IPS DF 4.7 (cell line): Measurements from ENCODE around the gene HPSE2.
A peak's percentile ranks its signal among the peaks of the same experiment; 100 is the strongest.

Experiments used
- DNase-seq: peaks from one replicate; pipeline ENCODE4 v3.0.0-alpha.2; 2013; ENCODE audit warnings: low spot score; ENCODE audit errors: extremely low read depth

HPSE2 gene

DNA sequence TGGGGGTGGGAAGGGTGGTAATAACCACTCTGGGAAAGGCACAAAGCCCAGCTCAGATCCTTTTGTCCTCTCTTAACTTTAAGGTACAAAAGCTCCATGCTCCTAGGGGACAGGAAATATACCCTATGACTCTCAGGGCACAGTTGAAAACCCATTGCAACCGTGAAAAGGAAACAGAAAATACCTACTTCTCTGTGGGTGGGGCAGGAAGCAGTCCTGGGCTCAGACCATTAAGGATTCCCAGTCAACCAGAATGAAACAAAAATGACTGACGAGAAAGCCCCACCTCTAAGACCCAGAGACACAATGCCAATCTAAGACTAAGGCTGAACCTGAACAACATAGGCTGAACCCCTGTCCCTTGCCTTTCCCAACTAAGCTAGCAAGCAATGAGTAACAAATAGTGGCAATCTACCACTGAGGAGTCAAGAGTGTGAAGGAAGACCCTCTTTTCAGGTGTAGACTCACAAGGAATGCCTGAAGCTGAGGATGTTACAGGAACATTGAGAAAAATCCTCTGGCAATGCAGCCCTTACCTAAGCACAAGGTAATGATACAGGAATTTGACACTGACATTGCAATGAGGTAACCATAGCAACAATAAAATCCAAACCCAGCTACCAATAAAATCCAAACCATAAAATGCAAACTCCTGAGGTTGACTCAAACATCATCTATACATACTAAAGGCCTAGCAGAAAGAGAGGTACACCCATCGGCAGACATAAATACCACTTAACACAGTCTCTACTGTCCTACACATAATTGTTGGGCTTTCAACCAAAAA is 380.1 kb downstream of the HPSE2 start:
- DNase-seq: no peak

DNA sequence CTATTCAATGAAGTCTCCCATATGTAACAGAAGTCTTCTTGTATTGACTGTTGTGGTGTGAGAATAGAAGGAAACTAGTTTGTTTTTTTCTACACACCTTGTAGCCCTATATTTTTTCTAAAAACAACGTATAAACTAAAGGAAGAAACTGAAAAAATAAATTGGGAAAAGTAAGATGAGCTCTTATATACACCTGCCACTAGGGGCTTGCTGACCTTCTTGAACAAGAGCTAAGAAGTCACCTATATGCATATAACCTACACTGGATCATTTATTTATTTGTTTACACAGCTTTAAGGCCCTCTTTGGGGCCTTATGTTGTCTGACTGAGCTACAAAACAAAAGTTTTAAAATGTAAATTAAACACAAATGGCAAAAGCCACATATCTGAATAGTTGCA is 383.0 kb downstream of the HPSE2 start:
- DNase-seq: no peak

DNA sequence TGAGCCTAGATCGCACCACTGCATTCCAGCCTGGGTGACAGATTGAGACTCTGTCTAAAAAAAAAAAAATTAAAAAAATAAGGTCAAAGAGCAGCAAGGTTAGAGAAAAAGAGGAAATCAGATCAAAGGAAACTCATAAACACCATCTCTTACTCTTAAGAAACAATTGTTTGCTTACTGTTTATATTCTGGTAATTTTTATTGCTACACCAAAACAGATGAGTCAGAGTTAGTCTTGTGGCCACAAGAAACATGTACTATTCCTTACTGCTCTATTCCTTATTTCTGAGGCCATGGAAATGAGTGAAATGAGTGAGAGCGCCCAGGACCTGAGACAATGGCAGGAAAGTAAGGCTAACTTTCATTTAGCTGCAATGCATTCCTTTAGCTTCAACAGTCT is 387.3 kb downstream of the HPSE2 start:
- no peak for DNase-seq

DNA sequence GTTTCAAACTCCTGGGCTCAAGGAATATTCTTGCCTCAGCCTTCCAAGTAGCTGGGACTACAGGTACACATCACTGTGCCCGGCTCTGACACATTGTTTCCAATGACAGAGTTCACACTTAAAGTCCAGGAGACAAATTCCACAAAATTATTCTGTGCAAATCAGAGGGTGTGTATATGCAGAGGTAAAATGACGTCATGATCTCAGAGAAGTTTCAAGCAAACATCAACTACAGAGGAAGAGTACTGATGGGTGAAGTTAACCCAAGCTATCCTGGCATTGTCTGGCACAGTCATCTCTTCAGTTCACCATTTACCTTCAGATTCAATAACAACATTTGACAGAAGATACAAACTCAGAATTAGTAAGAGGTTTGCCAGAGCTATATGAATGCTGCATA is 388.9 kb downstream of the HPSE2 start:
- no peak for DNase-seq

DNA sequence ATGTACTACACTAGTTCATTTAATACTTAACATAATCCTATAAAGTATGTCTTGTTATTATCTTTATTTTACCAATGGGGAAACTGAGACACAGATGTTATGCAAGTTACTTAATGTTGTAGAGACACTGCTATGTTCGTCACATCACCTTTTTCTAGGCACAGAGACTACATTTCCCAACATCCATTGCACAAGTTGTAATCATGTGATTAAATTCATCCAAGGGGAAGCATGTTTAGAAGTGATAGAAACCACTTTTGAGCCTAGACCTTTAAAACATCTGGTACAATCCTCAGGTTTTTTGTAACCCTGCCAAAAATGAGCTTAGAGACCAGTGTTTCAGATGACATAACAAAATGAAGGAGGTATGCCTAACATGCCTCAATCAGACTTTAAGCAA is 402.1 kb downstream of the HPSE2 start:
- no peak for DNase-seq

DNA sequence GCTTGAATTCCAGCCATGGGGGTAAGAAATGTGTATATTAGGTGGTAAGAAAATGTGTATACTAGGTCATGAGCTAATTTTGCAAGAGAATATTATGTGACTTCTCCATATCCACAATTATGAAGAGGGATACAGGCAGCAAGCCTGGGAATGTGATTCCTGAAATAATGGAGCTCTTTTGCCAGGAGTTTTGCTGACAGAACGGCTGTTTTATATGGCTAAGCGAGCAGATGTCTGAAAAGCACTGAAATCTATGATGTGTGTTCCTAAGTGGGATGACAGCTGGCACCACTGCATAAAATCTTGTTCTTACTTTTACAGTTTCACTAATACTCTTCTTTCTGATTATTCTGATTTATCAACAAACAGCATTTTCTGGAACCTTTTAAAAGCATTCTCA is 402.9 kb downstream of the HPSE2 start:
- DNase-seq: no peak

DNA sequence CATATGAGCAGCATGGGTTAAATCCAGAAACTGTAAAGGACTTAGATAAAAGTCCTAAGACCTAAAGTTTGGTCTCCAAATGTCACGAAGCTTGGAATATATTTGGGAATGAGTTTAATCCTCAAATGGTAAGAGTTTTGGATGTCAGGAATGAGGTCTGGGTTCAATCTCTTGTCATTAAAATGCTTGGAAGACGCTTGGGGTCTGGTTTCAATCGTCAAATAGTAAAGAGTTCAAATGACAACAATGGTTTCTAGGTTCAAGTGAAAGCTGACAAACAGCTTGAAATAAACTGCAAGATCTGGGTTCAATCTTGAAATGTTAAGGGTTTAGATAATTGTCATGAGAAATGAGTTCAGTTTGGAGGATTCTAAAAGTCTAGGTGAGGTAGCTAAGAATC is 403.5 kb downstream of the HPSE2 start:
- DNase-seq: no peak

DNA sequence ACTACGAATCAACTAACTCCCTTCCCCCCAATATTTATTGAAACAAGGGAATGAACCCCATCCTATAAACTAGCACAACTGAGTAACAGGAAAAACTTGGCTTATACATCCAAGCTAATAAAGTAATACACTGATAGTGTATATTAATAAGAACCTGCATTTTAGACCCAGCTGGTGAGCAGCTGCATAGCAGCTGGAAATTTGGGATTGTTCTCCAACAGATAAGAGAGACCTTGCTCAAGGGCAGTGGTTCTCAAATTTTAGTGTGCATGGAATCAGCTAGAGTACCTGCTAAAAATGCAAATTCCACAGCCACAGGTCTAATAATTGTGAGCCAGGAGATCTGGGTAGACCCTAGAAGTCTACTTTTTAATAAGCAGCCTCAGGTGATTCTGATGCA is 404.3 kb downstream of the HPSE2 start:
- no peak for DNase-seq

DNA sequence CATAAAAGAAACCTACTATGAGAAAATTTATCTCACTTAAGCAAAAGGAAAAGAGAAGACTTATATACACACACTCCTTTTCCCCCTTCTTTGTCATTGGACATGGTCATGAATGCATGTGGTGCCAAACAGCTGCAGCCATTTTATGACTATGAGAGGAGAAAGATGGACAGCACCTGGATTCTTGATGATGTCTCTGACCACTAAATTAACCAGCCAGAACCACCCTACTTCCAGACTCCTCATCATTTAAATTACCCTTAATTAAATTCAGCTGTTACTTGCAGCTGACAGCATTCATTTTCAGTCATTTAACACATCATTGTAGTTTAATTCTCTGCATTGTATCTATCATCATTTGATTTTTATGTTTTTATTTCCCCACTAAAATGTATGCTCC is 409.9 kb downstream of the HPSE2 start:
- DNase-seq: no peak

DNA sequence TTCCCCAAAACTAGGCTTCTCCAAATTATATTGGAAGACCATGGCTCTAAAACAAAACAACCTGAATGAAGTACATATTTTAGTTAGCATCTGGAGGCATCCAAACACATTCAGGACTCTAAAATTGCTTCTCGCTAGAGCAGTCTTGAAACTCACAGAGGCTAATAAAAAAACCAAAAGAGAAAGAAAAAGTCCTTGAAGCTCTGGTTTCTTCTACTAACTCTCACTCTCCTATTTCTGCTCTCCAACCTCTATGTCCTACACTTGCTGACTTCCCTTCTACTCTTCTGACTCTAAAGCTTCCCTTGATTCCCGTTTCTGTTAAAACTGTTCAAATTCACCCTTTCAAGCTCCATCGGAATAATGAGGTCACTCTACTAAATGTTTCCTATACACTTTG is 418.3 kb downstream of the HPSE2 start:
- no peak for DNase-seq

DNA sequence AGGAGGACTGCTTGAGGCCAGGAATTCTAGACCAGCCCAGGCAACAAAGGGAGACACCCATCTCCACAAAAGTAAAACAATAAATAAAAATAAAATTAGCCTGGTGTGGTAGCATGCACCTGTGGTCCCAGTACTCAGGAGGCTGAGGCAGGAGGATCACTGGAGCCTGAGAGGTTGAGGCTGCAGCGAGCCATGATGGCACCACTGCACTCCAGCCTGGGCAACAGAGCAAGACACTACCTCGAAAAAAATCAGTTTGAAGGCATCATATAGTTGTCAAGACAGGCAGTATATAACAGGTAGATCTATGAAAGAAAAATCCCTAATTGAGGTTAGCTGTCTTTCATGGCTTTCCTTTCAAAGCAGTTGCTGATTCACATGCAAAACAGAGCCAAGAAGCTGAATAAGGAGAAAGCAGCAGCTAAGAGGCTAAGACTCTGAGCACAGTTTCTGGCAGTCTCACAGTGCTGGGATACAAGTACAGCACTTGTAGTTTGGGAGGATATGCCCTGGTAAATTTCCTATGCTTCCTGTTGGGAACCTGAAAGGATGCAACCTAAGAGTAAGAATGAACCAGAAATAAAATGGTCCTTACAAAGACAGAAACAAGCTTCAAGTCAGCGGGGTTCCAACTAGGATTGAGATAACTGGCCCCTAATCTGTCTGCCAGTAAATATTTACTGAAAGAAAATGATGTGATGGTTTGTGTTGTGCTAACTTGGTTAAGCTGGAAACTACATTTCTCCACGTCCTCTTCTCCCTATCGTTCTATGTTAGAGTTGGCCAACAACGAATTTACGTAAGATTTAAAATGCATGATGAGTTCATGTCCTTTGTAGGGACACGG is 420.4 kb downstream of the HPSE2 start:
- DNase-seq: no peak

DNA sequence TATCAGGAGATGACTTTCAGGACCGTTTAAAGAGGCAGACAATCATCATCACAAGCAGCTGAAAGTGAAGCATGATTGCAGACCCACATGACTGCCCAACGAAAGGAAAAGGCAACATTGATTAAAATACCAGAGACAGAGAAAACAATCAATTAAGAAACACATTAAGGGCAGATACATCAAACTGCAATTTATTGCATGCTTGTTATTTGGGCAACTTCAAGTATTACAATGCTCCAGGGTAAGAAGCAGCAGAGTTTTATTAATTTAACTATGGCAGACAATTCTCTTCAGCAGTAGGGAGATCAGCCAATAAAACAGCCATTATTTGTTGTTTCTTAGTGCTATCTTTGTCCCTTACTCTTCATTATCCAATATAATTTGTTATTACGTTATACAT is 421.2 kb downstream of the HPSE2 start:
- no peak for DNase-seq

DNA sequence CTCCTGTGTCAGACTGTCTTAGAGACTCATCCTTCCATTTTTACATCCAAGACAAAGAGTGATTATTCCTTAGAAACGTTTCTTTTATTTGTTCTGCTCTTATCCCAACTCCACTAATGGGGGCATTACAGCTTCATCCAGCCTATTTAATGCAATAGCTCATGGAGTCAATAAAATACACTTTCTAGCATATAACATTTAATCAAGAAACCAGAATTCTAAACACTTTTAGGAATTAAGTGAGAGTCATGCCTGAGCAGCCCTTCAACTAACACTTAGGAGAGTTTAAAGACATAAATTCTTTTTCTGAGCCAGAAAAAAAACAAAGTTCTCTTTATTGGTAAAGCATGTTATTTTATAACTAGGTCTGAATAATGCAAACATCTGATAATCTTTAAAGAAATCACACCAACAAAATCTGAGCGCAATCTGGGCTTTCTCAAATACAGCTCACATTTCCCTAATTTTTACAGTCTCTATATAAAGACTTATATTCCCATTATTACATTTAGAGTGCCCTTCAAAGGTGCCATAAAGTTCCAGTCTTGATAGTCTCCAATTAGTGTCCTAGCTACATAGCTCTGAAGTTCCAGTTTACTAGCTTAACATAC is 427.3 kb downstream of the HPSE2 start:
- DNase-seq: no peak

DNA sequence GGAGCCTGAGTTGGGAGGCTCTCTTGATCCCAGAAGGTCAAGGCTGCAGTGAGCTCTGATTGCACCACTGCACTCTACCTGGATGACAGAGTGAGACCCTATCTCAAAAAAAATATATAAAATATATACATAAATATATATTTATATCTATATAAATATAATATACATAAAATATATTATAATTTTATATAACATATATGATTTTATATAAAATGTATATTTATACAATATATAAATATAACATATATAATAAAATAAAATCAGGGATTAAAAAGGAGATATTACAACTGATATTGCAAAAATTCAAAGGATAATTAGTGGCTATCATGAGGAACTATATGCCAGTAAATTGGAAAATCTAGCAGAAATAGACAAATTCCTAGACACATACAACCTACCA is 435.4 kb downstream of the HPSE2 start:
- no peak for DNase-seq

DNA sequence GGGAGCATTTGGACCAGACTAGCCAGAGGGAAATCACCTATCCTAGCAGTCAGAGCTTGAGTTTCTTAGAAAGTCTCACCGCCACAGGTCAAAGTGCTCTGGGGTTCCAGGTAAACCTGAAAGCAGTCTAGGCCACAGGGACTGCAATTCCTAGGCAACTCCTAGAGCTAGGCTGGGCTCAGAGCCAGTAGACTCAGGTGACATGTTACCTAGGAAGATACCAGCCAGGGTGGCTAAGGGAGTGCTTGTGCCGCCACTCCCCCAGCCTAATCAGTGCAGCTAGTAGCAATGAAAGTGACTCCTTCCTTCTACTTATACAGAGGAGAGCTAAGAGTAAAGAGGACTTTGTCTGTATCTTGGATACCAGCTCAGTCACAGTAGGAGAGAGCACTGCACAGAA is 440.2 kb downstream of the HPSE2 start:
- DNase-seq: no peak

DNA sequence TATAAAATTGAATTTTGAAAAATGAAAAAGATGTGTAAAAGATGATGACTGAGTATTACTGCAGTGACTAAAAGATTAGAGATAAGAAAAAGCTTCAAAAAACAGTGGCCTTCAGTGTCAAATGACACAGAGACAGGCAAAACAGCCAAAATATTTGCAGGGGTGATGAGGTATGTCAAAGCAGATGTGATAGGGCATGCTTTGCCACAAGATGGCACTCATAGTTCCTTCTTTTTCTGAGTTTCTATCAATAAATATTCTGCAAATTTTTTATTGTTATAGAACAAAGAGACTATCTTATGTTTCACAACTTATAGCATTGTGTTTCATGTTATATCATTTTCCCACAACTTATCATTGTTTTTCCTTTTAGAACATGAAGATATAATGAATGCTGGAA is 444.8 kb downstream of the HPSE2 start:
- no peak for DNase-seq

DNA sequence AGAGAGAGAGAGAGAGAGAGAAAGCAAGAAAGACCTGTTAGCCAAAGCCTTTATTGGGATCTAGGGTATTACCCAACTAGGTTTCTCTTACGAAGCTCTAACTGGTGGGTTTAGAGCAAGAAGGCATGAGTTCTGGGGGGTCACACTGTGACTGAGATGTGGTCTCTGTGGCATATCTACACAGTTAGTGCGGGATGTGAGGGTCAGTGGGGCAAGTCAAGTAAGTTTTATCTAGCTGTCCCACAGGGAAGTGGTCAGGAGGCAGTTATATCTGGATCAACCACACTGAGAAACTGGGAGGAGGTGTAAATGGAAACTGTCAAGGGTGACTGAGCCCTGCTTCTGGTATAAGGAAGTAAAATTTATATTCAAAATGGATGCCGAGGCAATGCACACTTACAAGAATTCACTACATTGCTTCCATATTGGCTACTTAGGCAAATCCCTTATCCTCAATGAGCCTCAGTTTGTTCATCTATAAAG is 457.3 kb downstream of the HPSE2 start:
- no peak for DNase-seq

DNA sequence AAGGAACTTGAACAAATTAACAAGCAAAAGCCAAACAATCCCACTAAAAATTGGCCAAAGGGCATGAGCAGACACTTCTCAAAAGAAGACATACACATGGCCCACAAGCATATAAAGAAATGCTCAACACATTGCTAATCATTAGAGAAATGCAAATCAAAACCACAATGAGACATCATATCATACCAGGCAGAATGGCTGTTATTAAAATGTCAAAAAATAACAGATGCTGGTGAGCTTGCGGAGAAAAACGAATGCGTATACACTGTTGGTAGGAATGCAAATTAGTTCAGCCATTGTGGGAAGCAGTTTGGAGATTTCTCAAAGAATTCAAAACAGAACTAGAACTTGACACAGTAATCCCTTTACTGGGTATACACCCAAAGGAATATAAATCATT is 477.2 kb downstream of the HPSE2 start:
- no peak for DNase-seq

DNA sequence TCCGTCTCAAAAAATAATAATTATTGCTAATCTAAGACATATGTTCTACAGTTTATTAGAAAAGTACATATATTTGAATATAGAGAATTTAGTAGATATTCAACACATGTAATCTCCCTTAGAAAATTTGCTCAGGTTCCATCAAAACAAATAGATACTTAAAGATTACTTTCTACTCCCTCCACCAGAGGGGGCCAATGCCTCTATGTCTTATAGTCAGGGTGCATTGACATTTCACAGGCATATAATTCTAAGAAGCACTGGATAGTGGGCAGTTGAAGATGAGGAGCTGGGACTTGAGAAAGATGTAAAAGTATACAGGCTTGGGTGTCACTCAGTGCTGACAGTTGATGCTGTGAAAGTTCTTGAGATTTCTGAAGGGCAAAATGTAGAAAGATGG is 487.4 kb downstream of the HPSE2 start:
- peak; percentile 9 for DNase-seq

DNA sequence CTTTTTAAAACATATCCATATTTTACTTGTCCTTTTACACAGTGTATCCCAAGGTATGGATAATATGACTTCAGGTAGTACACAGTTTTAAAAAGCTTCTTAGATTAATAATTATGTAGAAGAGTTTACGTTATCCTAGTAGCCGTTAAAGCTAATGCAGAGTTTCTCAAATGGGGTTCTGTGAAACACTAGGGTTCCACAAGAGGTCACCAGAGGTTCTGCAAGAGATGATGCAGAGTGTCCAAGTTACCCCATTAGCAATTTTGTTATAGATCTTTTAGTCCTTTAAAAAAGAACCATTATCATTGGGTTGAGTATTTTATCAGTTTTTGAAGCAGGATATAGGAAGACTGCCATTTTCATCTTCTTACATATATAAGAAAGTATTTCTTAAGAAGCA is 490.0 kb downstream of the HPSE2 start:
- DNase-seq: no peak

DNA sequence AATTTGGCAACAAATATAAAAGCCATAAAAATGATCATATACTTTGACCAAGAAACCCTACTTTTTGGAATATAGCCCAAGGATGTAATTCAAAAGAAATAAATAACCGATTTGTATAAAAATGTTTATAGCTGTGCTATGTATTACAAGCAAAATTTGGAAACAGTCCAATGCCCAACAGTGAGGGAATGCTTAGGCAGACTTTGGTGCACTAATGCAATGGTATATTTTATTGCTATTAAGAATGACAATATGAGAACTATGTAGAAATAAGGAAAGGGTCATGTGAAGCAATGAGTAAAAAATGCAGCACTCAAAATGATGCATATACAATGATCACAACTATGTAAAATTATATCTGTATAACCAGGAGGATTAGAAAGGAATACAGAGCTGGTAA is 515.1 kb downstream of the HPSE2 start:
- no peak for DNase-seq

DNA sequence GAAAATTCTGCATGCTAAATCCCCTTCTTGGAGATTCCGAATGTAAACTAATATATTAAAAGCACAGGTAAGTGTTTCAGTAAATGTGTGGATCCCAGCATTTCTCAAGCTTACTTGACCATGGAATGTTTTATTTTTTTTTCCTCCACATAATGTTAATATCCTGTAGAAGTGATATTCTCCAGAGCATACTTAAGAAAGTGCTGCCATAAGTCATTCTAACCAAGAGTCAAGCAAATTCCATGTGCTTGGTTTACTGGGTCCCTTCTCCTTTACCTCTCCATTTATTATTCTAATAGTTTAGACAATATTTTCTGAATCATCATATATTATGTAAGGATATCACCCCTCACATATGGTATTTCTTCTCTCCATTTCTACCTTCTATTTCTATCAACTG is 522.1 kb downstream of the HPSE2 start:
- DNase-seq: no peak
